ENCODE results near the gene NT5C.

The NT5C gene

DNA sequence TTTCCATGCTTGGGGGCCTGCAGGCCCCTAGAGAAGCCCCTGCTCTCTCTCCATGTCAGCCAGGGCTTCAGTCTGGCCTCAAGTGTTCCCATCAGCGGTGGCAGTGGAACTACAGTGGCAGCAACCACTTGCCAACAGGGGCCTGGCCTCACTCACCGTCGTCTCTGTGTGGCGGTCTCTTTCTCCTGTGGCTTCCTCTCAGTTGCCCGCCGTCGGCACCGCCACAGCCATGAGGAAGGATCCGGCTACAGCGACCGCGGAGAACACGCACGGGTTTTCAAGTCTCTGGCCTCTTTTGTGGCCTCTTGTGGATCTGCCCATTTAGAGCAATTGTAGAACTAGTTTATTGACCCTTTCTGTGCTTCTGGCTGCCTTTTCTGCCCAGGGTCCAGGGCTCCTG, 13.2 kb downstream of the NT5C start:
- FAIRE-seq, result no peak
- DNase-seq (ENCODE audit: low spot score), result no peak

DNA sequence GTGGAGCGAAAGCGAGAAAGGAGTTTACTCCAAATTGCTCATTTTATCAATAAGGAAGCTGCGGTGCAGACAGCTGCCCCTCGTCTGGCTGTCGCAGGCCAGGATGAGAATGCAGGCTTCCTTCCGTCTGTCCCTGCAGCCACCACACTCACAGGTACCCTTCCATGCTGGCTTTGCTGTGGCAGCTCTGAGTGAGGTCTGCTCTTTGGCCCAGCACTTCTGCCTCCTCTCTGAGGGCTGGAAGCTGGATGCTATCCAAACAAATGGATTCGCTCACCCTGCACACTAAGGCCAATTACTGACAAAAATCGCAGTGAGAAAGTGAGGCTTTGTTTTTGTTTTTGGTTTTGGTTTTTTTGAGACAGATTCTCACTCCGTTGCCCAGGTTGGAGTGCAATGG, 14.8 kb downstream of the NT5C start:
- FAIRE-seq (no peak), DNase-seq (ENCODE audit: low spot score) (no peak)

DNA sequence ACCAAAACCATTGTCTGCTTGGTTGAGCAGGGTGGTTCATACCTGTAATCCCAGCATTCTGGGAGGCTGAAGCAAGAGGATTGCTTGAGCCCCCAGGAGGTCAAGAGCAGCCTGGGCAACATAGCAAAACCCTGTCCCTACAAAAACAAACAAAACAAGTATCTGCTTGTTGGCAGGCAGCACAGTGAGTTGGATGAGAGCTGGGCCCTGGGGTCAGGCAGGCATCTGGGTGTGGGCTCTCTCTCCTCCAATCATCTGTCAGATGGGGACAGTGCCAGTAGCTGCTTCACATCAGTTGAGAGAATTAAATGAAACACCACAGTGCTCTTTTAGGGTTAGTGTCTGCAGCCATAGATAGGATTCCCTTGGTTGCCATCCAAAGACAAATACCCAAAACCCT, 16.0 kb downstream of the NT5C start:
- FAIRE-seq (no peak), DNase-seq (ENCODE audit: low spot score) (no peak)

DNA sequence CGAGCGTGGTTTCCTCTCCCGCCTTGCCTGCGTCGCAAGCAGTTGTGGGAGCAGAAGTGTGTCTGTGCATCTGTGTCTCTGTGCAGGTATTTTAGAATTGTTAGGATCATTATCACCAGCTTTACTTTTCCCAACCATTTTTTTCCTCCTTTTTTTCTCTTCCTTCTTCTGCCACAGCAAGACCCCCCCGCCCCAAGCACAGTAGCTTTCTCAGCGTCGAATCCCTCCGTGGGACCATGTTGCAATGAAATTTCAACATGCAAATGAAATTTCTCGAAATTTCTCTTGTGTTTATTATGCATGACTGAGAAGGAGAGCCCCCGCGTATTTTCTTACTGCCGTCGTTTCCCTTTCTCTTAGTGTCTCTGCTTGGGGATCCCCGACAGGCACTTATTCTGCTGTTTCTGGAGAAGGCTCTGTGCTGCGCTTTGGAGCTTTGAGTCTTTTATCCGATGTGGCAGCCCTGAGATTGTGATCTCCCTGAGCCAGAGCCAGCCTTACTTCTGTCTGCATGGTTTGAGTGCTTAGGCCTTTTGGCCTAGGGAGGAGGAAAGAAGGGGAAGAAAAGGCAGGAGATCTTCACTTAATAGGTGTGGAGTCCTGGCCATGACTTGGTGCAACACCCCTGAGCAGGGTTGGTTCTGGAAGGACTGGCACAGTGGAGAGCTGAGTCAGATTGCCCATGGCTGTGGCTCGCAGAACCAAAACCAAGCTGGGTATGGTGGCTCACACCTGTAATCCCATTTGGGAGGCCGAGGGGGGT, 16.8 kb downstream of the NT5C start:
- DNase-seq (ENCODE audit: low spot score) (no peak), FAIRE-seq (no peak)

DNA sequence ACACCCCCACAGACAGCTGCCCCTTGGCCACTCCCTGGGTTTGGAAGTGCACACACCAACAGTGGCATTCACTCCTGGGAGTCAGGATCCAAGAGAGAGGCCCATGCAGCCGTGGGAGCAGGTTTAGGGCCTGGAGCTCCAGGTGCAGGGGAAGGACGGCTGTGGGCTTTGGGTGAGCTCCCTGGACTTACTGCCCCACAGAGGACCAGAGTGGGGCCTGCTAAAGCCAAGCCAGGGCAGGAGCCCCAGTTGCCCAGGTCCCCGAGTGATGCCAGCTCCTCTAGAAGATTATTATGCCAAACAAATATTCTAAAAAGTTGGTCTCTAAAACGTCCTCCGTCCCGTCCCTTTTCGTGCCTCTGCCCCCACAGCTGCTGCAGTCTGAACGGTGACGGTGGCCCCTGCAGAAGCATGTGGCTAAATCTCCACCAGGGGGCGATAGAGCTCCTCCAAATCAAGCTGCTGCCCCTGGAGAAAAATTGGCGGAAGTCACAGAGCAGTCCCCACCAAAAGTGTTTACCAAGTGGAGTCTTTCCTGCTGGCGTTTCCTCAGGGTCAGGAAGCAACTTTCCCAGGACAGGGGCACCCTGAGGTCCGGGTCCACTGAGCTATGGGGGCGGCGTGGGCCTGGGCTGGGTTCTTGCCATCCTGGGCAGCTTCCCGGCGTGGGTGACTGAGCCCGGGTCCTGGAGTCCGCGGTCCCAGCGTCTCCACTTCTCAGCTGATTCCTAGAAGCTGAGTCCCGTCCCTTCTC, 17.6 kb downstream of the NT5C start:
- peak; percentile 89 for DNase-seq (ENCODE audit: low spot score)
- peak; percentile 37 for FAIRE-seq

DNA sequence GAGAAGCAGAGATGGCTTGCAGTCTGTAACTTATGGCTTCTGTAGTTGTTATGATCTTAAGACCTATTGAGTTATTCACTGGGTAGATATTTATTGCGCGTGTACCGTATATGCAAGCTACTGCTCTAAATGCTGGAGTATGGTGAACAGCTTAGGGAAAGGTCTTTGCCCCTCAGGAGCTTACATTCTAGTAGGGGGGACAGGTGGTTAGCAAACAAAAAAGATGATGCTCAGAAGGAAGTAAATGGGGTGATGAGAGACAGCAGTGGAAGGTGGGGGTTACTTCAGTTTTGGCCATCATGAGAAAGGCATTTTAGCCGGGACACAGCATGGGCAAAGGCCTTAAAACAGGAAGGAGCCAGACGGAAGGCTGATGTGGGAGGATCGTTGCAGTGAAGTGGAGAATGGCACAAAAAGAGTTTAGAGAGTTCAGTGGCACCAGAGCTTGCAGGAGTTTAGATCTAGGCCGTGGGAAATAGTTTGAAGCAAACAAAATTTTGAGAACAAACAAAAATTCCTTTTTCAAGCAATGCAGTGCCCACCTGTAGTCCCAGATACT, 19.7 kb downstream of the NT5C start:
- FAIRE-seq (no peak), DNase-seq (ENCODE audit: low spot score) (no peak)

DNA sequence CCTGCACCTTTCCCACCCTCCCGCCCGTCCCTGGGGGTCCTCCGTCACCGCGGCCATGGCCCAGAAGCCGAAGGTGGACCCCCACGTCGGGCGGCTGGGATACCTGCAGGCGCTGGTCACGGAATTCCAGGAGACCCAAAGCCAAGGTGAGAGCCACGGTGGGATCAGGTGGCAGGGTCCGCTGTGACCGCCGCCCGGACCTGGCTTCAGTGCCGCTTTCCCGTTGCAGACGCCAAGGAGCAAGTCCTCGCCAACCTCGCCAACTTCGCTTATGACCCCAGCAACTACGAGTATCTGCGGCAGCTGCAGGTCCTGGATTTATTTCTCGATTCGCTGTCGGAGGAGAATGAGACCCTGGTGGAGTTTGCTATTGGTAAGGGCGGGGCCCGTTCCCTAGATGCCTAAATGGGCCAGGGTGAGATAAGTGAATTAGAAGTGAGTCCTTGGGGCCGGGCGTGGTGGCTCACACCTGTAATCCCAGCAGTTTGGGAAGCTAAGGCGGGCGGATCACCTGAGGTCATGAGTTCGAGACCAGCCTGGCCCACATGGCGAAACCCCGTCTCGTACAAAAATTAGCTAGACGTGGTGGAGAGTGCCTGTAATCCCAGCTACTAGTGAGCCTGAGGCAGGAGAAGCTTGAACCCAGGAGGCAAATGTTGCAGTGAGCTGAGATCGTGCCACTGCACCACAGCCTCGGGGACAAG, 21.2 kb downstream of the NT5C start:
- peak; percentile 30 for DNase-seq (ENCODE audit: low spot score)
- FAIRE-seq, result no peak

DNA sequence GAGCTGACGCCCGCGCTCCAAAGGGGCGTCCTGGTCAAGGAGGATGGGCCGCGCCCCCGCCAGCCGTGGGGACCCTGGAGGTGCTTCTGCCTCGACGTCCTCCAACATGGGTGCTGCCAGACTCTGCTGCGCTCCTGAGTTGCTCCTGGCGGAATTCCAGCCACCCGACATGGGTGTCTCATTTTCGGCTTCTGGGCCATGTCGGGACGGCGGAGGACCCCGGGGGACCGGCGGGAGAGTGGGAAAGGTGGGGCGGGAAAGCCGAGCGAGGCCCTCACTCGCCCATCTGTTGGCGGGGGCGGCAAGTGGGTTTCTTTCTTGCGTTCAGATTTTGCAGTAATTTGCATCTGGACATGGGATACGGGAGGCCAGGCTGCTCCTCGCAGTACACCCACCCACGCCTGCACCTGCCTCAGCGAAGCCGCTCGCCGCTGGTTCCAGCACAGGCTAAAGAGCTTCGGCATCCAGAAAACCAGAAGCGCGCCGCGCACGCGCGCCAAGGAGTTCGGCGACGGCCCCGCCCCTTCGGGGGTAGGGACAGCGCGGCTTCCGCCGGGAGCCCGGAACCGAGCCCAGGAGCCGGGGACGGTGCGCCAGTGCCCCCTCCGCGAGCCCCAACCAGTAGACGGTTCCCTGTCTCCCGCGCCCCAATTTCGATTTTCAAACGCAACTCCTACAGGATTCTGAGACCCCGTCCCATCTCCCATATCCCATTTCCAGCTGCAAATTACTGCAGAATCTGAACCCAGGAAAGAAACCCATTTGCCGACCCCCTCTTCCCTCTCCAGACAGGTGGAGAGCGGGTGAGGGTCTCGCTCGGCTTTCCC, 21.9 kb downstream of the NT5C start, which contains the start of gene ARMC7:
TSS of gene ARMC7 (plus strand) at position 563 of the 827 bp plus-strand sequence. CDS start 320 bp downstream, outside the sequence.
- peak; percentile 58 for FAIRE-seq
- DNase-seq (ENCODE audit: low spot score), result peak; percentile 98

DNA sequence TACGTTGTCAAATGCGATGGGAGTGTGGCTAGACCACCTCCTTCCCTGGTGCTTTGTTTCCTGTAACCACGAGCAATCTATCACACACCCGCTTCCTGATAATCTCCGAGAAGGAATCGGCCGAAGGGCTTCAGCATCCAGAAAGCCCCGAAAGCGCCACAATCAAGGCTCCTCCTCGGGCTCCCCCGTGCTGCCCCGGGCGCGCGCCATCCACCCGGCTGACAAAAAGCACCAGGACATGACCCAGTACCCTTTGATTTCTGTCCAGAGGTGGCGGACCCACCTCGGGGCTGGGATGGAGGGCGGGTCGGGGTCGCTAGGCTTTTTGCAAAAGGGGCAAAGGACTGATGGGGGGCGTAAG, 22.5 kb downstream of the NT5C start:
- DNase-seq (ENCODE audit: low spot score), result no peak
- no peak for FAIRE-seq

DNA sequence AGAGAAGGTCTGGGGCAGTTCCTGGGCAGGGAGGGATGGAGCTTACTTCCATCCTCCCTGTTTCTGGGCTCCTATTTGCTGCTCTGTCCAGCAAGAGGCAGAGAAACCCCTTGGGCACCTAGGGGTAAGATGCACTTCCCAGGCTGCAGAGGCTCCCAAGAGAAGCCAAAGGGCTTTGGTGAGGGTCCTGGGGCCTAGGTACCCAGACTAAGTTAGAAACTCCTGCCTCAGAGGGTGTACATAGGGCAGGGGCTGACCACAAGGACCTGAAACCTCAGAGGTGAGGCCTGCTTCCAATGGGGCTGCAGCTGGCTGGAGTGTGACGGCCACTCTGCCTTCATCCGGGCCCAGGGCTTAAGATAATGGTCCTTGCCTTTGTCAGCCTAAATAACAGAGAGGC, 23.3 kb downstream of the NT5C start:
- DNase-seq (ENCODE audit: low spot score), result no peak
- no peak for FAIRE-seq

DNA sequence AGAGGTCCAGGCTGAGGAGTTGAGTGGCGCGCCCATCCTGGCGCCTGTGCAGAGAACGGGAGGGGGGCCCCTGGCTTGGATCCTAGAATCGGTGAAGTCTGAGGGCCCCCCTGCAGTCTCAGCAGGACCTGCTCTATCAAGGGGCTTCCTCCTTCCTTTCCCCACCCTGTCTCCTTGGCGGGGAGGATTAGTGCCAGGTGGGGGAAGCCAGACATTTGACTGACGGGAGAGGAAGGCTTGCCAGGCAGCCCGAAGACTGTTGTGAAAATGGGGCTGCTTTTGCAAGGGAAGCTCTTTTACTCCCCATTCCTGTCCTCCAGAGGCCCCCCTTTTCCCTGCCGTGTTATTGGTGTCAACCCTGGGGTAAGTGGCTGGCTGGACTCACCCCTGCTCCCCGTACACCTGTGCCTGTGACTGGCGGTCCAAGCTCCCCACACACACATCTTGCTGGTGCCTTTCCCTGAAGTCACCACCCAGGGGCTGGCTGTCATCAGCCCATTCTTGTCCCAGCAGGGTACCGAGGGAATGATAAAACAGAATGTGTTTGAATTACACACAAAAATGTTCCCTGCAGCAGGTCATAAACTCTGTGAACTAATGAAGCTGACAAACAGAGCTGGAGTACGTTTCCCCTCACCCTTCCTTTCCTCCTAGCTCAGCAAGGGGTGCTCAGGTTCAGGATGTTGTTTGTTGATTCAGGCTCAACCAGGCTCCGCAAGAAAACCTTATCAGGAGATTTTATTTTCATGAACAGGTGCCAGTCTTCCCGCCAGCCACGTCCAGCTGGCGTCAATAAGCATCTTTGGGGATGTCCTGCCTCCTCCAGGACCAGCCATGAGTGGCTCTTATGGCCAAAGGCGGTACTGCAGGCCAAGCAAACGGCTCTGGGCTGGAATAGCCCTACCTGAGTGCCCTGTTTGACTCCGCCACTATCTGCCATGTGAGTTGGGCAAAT, 26.1 kb downstream of the NT5C start:
- peak; percentile 27 for FAIRE-seq
- peak; percentile 81 for DNase-seq (ENCODE audit: low spot score)

DNA sequence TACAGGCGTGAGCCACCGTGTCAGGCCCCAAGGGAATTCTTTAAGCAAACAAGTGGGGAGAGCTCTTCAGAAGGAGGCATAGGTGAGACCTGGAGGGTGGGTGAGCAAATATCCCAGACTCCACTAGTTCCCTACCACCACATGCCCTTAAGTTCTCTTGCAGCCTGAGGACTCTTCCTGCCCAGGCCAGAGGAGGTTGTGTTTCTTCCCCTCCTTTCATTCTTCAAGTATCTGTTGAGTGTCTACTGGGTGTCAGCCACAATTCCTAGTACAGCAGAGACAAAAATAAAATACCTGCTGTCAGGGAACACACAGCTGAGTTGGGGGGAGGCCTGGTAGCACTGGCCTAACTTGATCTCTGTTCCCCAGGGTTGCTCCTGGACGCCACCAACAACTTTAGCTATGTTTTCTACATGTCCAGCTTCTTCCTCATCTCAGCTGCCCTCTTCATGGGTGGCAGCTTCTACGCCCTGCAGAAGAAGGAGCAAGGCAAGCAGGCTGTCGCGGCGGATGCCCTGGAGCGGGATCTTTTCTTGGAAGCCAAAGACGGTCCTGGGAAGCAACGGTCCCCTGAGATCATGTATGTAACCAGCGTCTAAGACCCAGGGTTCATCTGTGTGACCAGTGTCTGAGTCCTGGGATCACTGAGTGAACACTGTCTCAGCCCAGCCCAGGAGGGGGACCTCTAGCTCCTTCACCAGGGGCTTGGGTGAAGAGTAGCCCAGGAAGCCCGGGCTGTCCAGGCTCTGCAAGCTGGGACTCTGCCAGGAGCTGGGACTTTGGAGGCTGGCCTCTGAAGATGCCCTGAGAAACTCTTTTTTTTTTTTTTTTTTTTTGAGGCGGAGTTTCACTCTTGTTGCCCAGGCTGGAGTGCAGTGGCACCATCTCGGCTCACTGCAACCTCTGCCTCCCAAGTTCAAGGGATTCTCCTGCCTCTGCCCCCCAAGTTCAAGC, 27.7 kb downstream of the NT5C start:
- no peak for FAIRE-seq
- DNase-seq (ENCODE audit: low spot score), result no peak

DNA sequence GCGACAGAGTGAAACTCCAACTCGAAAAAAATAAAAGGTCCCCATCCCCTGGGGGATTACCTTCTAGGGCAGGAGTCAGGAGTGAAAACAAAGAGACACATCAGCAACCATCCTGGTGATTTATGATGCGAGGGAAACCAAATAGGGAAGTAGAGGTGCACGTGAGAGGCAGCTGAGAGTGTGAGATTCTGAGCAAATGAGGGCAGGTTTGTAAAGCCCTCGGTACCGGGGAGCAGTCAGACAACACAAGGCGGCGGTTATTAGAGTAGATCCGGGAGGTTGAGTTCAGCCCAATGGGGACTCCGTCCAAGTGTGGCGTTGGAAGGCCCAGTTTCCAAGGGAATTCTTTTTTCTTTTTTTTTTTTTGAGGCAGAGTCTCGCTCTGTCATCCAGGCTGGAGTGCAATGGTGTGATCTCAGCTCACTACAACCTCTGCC, 29.1 kb downstream of the NT5C start:
- FAIRE-seq, result no peak
- DNase-seq (ENCODE audit: low spot score), result no peak

DNA sequence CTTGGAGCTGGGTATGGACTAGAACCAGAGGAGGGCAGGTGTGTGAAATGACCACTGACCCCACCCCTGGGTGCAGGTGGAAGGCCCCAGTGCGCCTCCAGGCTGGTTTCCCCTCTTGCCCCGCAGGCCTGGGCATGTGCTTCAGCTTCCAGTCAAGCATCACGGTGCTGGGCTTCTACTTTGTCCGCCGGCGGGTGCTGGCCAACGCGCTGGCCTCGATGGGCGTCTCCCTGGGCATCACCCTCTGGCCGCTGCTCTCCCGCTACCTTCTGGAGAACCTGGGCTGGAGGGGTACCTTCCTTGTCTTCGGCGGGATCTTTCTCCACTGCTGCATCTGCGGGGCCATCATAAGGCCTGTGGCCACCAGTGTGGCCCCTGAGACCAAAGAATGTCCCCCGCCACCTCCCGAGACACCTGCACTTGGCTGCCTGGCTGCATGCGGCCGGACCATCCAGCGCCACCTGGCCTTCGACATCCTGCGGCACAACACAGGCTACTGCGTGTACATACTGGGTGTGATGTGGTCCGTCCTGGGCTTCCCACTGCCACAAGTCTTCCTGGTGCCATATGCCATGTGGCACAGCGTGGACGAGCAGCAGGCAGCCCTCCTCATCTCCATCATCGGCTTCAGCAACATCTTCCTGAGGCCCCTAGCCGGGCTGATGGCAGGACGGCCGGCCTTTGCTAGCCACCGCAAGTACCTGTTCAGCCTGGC, 31.5 kb downstream of the NT5C start:
- FAIRE-seq (peak; percentile 58), DNase-seq (ENCODE audit: low spot score) (no peak)

DNA sequence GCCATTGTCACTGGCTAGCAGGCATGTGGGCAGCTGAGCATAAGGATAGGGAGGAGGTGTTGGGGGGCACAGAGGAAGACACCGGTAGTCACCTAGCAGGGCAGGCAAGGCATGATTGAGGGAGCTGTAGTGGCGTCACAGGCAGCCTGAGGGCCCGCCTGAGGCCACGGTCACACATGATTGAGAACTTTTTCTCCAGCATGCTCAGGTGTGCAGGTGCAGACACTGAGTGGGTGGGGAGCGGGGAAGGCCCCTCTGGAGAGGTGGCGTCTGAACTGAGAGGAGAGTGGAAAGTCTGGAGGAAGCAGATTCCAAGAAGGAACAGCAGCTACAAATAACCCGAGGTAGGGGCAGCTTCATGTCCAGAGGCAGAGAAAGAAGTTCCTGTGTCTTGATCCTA, 32.7 kb downstream of the NT5C start:
- DNase-seq (ENCODE audit: low spot score) (no peak), FAIRE-seq (peak; percentile 40)

DNA sequence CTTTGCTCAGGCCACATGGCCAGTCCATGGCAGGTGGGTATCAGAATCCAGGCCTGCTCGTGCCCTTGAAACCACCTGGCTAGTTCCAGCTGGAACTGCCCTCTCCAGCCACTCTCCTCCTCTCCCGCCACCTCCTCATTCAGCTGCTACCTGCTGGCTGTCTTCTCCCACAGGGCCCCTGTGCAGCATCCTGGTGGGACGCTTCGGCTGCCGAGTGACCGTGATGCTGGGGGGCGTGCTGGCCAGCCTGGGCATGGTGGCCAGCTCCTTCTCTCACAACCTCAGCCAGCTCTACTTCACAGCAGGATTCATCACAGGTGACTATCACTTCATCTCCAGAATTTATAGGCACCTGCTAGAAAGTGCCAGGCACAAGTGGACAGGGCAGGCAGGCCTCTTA, 33.7 kb downstream of the NT5C start:
- no peak for FAIRE-seq
- DNase-seq (ENCODE audit: low spot score), result no peak

DNA sequence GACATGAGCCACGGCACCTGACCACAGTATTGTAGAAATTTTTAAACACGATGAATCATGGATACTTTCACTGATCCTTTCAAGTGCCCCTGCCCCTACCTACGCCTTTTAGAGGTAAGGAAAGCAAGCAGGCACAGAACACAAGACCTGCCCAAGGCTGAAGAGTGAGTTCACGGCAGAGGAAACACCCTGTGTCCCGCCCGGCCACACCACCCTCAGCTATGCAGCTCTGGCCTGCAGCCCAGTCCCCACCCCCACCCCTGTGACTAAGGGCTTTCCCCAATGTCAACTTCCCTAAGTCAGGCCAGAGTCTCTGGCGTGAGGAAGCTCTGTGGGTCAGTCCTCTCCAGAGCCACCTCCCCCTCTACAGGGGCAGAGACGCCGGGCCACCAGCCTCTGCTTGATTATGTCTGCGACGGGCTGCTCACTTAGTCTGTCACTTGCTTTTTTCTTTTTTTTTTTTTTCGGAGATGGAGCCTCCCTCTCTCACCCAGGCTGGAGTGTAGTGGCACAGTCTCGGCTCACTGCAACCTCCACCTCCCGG, 35.4 kb downstream of the NT5C start:
- peak; percentile 96 for DNase-seq (ENCODE audit: low spot score)

More for the DNA sequence above, 35.4 kb downstream of the NT5C start:
- FAIRE-seq, result peak; percentile 98
